HEK293 (cell line): ENCODE data around the gene LYPLAL1.

Source experiments
- CTCF ChIA-PET: fragments of 350-600 bp; formaldehyde crosslinking; extraction: SDS; loops from one replicate; lab custom pipeline; 2021; ENCODE audit warnings: antibody characterized with exemption; lab: Yijun Ruan, JAX
- POLR2A ChIA-PET: fragments of 300-600 bp; formaldehyde crosslinking; extraction: SDS; loops from one replicate; lab custom pipeline; 2020; ENCODE audit warnings: antibody characterized with exemption, inconsistent platforms; lab: Yijun Ruan, JAX
- H3K27ac ChIP-seq: fragments of 200-500 bp; sonication (Bioruptor generic); 2 replicates; pipeline ENCODE4 v1.5.1; 2014; ENCODE audit warnings: low read depth, low read length, control low read depth, inconsistent platforms; ENCODE audit errors: extremely low read depth
- H3K36me3 ChIP-seq, 2 experiments: fragments of 200-500 bp in 1 of 2; sonication (Bioruptor generic) in 1 of 2; 1 replicate in 1 of 2; 2 replicates in 1 of 2; pipeline ENCODE4 v1.5.1; 2014 to 2017; ENCODE audit warnings: inconsistent platforms in 2 of 2, low read length in 2 of 2; ENCODE audit not compliant: control insufficient read depth in 2 of 2, insufficient read depth in 1 of 2
- H3K4me1 ChIP-seq: fragments of 200-500 bp; sonication (Bioruptor generic); 2 replicates; pipeline ENCODE4 v1.5.1; 2014; ENCODE audit warnings: mild to moderate bottlenecking, low read length, inconsistent platforms; ENCODE audit not compliant: control insufficient read depth, insufficient read depth
- H3K4me3 ChIP-seq: 2 replicates; pipeline ENCODE4 v1.5.1; 2011; ENCODE audit warnings: low read depth, mild to moderate bottlenecking, control low read depth, low read length, moderate library complexity
- H3K9me3 ChIP-seq: fragments of 200-500 bp; sonication (Bioruptor generic); 2 replicates; pipeline ENCODE4 v1.5.1; 2014; ENCODE audit warnings: low read depth, low read length, inconsistent platforms; ENCODE audit not compliant: control insufficient read depth, insufficient read depth
- EGR2 ChIP-seq: fragments of 450-650 bp; formaldehyde crosslinking; IDR thresholded peaks from 2 replicates; pipeline ENCODE4 v1.5.1; 2016; ENCODE audit warnings: low read depth, missing biosample characterization, missing genetic modification characterization
- KLF1 ChIP-seq: fragments of 450-650 bp; formaldehyde crosslinking; IDR thresholded peaks from 2 replicates; pipeline ENCODE4 v1.5.1; 2016; ENCODE audit warnings: missing biosample characterization, missing genetic modification characterization
- KLF16 ChIP-seq: fragments of 450-650 bp; formaldehyde crosslinking; IDR thresholded peaks from 2 replicates; pipeline ENCODE4 v1.5.1; 2017; ENCODE audit warnings: missing biosample characterization, missing genetic modification characterization
- REPIN1 ChIP-seq: fragments of 450-650 bp; formaldehyde crosslinking; IDR thresholded peaks from 2 replicates; pipeline ENCODE4 v1.5.1; 2017; ENCODE audit warnings: missing biosample characterization, missing genetic modification characterization, low read depth
- TSHZ1 ChIP-seq: fragments of 450-650 bp; formaldehyde crosslinking; IDR thresholded peaks from 2 replicates; pipeline ENCODE4 v1.5.1; 2016; ENCODE audit warnings: missing biosample characterization, missing genetic modification characterization, borderline replicate concordance
- YY1 ChIP-seq: fragments of 450-650 bp; formaldehyde crosslinking; IDR thresholded peaks from 2 replicates; pipeline ENCODE4 v1.5.1; 2018; ENCODE audit warnings: missing biosample characterization, missing genetic modification characterization
- ZBTB1 ChIP-seq: fragments of 450-650 bp; formaldehyde crosslinking; IDR thresholded peaks from 2 replicates; pipeline ENCODE4 v1.5.1; 2016; ENCODE audit warnings: missing biosample characterization, missing genetic modification characterization
- ZNF112 ChIP-seq: fragments of 450-650 bp; formaldehyde crosslinking; IDR thresholded peaks from 2 replicates; pipeline ENCODE4 v1.5.0; 2017; ENCODE audit warnings: missing biosample characterization, missing genetic modification characterization
- ZNF174 ChIP-seq: fragments of 450-650 bp; formaldehyde crosslinking; IDR thresholded peaks from 2 replicates; pipeline ENCODE4 v1.5.0; 2017; ENCODE audit warnings: missing biosample characterization, mild to moderate bottlenecking, missing genetic modification characterization
- ZNF184 ChIP-seq: fragments of 450-650 bp; IDR thresholded peaks from 2 replicates; pipeline ENCODE4 v1.5.1; 2018; ENCODE audit warnings: missing biosample characterization, mild to moderate bottlenecking, missing genetic modification characterization
- ZNF518A ChIP-seq: fragments of 450-650 bp; formaldehyde crosslinking; conservative IDR thresholded peaks from 2 replicates; pipeline ENCODE4 v1.5.1; 2016; ENCODE audit warnings: low read depth, missing biosample characterization, missing genetic modification characterization
- ZNF529 ChIP-seq: fragments of 450-650 bp; formaldehyde crosslinking; IDR thresholded peaks from 2 replicates; pipeline ENCODE4 v1.5.1; 2017; ENCODE audit warnings: missing genetic modification characterization, missing biosample characterization; ENCODE audit not compliant: insufficient replicate concordance
- ZNF530 ChIP-seq: fragments of 450-650 bp; formaldehyde crosslinking; IDR thresholded peaks from 2 replicates; pipeline ENCODE4 v1.5.1; 2016; ENCODE audit warnings: low read depth, missing biosample characterization, missing genetic modification characterization
- ZNF558 ChIP-seq: fragments of 450-650 bp; formaldehyde crosslinking; IDR thresholded peaks from 2 replicates; pipeline ENCODE4 v1.5.1; 2016; ENCODE audit warnings: missing biosample characterization, missing genetic modification characterization
- ZNF658 ChIP-seq: fragments of 450-650 bp; formaldehyde crosslinking; IDR thresholded peaks from 2 replicates; pipeline ENCODE4; 2016; ENCODE audit warnings: missing biosample characterization, missing genetic modification characterization
- ZNF785 ChIP-seq: fragments of 450-650 bp; formaldehyde crosslinking; IDR thresholded peaks from 2 replicates; pipeline ENCODE4 v1.5.1; 2016; ENCODE audit warnings: missing biosample characterization, missing genetic modification characterization
- ZSCAN30 ChIP-seq: fragments of 450-650 bp; IDR thresholded peaks from 2 replicates; pipeline ENCODE4 v1.5.1; 2018; ENCODE audit warnings: missing biosample characterization, mild to moderate bottlenecking, missing genetic modification characterization, moderate library complexity
- TF ChIP-seq, protein P1 (sequence below): fragments of 450-650 bp; formaldehyde crosslinking; IDR thresholded peaks from 2 replicates; pipeline ENCODE4 v1.5.0; 2017; ENCODE audit warnings: missing biosample characterization, missing genetic modification characterization, borderline replicate concordance
- TF ChIP-seq, protein P2 (sequence below): fragments of 450-650 bp; formaldehyde crosslinking; IDR thresholded peaks from 2 replicates; pipeline ENCODE4 v1.5.1; 2016; ENCODE audit warnings: missing biosample characterization, missing genetic modification characterization
- TF ChIP-seq, protein P3 (sequence below): fragments of 450-650 bp; formaldehyde crosslinking; IDR thresholded peaks from 2 replicates; pipeline ENCODE4 v1.5.1; 2016; ENCODE audit warnings: missing biosample characterization, missing genetic modification characterization, borderline replicate concordance
- TF ChIP-seq, protein P4 (sequence below): IDR thresholded peaks from 2 replicates; pipeline ENCODE4 v1.6.1; 2011; ENCODE audit warnings: mild to moderate bottlenecking, low read depth, low read length, borderline replicate concordance

LYPLAL1 gene

GRCh38 chr1:219124163-219124562, 49.5 kb upstream of the LYPLAL1 start (continued):
- TF ChIP-seq, protein P1, sequence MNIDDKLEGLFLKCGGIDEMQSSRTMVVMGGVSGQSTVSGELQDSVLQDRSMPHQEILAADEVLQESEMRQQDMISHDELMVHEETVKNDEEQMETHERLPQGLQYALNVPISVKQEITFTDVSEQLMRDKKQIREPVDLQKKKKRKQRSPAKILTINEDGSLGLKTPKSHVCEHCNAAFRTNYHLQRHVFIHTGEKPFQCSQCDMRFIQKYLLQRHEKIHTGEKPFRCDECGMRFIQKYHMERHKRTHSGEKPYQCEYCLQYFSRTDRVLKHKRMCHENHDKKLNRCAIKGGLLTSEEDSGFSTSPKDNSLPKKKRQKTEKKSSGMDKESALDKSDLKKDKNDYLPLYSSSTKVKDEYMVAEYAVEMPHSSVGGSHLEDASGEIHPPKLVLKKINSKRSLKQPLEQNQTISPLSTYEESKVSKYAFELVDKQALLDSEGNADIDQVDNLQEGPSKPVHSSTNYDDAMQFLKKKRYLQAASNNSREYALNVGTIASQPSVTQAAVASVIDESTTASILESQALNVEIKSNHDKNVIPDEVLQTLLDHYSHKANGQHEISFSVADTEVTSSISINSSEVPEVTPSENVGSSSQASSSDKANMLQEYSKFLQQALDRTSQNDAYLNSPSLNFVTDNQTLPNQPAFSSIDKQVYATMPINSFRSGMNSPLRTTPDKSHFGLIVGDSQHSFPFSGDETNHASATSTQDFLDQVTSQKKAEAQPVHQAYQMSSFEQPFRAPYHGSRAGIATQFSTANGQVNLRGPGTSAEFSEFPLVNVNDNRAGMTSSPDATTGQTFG = no peak
- no peak for TF ChIP-seq ZNF174 (tag by site-specific recombination)
- no peak for TF ChIP-seq ZBTB1 (tag by site-specific recombination)
- no peak for TF ChIP-seq ZNF529 (tag by site-specific recombination)
- TF ChIP-seq KLF16 = no peak
- TF ChIP-seq ZNF530 = no peak
- TF ChIP-seq ZNF112 (tag by site-specific recombination) = no peak
- TF ChIP-seq REPIN1 (tag by site-specific recombination) = no peak
- TF ChIP-seq, protein P2, sequence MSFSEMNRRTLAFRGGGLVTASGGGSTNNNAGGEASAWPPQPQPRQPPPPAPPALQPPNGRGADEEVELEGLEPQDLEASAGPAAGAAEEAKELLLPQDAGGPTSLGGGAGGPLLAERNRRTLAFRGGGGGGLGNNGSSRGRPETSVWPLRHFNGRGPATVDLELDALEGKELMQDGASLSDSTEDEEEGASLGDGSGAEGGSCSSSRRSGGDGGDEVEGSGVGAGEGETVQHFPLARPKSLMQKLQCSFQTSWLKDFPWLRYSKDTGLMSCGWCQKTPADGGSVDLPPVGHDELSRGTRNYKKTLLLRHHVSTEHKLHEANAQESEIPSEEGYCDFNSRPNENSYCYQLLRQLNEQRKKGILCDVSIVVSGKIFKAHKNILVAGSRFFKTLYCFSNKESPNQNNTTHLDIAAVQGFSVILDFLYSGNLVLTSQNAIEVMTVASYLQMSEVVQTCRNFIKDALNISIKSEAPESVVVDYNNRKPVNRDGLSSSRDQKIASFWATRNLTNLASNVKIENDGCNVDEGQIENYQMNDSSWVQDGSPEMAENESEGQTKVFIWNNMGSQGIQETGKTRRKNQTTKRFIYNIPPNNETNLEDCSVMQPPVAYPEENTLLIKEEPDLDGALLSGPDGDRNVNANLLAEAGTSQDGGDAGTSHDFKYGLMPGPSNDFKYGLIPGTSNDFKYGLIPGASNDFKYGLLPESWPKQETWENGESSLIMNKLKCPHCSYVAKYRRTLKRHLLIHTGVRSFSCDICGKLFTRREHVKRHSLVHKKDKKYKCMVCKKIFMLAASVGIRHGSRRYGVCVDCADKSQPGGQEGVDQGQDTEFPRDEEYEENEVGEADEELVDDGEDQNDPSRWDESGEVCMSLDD (tag by site-specific recombination) = no peak
- TF ChIP-seq, protein P3, sequence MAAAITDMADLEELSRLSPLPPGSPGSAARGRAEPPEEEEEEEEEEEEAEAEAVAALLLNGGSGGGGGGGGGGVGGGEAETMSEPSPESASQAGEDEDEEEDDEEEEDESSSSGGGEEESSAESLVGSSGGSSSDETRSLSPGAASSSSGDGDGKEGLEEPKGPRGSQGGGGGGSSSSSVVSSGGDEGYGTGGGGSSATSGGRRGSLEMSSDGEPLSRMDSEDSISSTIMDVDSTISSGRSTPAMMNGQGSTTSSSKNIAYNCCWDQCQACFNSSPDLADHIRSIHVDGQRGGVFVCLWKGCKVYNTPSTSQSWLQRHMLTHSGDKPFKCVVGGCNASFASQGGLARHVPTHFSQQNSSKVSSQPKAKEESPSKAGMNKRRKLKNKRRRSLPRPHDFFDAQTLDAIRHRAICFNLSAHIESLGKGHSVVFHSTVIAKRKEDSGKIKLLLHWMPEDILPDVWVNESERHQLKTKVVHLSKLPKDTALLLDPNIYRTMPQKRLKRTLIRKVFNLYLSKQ (tag by site-specific recombination) = no peak
- no peak for TF ChIP-seq YY1 (tag by site-specific recombination)

DNA sequence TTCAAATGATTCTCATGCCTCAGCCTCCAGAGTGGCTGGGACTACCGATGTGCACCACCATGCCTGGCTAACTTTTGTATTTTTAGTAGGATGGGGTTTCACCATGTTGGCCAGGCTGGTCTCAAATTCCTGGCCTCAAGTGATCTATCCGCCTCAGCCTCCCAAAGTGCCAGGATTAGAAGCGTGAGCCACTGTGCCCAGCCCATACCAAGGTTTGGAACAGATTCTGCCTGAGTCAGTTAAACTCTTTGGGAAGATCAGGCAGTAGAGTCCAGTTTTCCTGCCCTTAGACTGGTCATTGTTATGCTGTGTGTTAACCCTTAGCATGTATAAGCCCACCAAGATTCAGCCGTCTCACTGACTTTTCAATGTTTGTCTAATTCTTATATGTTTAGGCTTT, 48.3 kb upstream of the LYPLAL1 start:
- Histone ChIP-seq H3K4me3 (no peak overlapping the region), H3K9me3 (no peaks in the 10 kb centered on the region), H3K36me3 (no peaks in the 10 kb centered on the region), H3K27ac (no peak overlapping the region), H3K4me1 (no peaks in the 10 kb centered on the region)
- ChIA-PET POLR2A (no interaction called here), CTCF (no interaction called here)
- TF ChIP-seq ZNF518A (tag by site-specific recombination) (no peak), ZNF558 (no peak), EGR2 (no peak), ZSCAN30 (tag by site-specific recombination) (no peak), ZNF785 (tag by site-specific recombination) (no peak), ZNF658 (tag by site-specific recombination) (no peak), TSHZ1 (no peak), ZNF184 (tag by site-specific recombination) (no peak), KLF1 (tag by site-specific recombination) (no peak), ZNF529 (tag by site-specific recombination) (no peak)
- TF ChIP-seq, protein P4, sequence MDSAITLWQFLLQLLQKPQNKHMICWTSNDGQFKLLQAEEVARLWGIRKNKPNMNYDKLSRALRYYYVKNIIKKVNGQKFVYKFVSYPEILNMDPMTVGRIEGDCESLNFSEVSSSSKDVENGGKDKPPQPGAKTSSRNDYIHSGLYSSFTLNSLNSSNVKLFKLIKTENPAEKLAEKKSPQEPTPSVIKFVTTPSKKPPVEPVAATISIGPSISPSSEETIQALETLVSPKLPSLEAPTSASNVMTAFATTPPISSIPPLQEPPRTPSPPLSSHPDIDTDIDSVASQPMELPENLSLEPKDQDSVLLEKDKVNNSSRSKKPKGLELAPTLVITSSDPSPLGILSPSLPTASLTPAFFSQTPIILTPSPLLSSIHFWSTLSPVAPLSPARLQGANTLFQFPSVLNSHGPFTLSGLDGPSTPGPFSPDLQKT = no peak
